BLaER1 treated with 17β-estradiol and CSF1 and Interleukin-3, amounts not matched to agents 10 nM and 100 nM (cell line): ENCODE data around the gene WDR88.

Experiments
- H3K27ac ChIP-seq, 11 experiments: shearing (Covaris generic); formaldehyde crosslinking; 2 replicates each; pipeline ENCODE4 v1.8.1; 2022
- H3K27me3 ChIP-seq, 11 experiments: shearing (Covaris generic); formaldehyde crosslinking; 2 replicates each; pipeline ENCODE4 v1.8.1; 2022
- H3K36me3 ChIP-seq, 11 experiments: shearing (Covaris generic); formaldehyde crosslinking; 2 replicates each; pipeline ENCODE4 v1.8.1; 2022
- H3K4me1 ChIP-seq, 10 experiments: shearing (Covaris generic); formaldehyde crosslinking; 2 replicates each; pipeline ENCODE4 v1.8.1; 2022
- H3K4me2 ChIP-seq, 11 experiments: shearing (Covaris generic); formaldehyde crosslinking; 2 replicates each; pipeline ENCODE4 v1.8.1; 2022
- H3K4me3 ChIP-seq, 10 experiments: shearing (Covaris generic); formaldehyde crosslinking; 2 replicates each; pipeline ENCODE4 v1.8.1; 2022
- H3K9ac ChIP-seq, 11 experiments: shearing (Covaris generic); formaldehyde crosslinking; 2 replicates each; pipeline ENCODE4 v1.8.1; 2022
- H3K9me3 ChIP-seq, 11 experiments: shearing (Covaris generic); formaldehyde crosslinking; replicated peaks in 1 of 11; 2 replicates each; pipeline ENCODE4 v1.8.1; 2022
- H4K20me1 ChIP-seq, 11 experiments: shearing (Covaris generic); formaldehyde crosslinking; 2 replicates each; pipeline ENCODE4 v1.8.1; 2022
- Cebpa-rat ChIP-seq, 11 experiments: shearing (Covaris generic); IDR thresholded peaks; 2 replicates each; pipeline ENCODE4 v1.8.1; 2022

WDR88 gene

GRCh38 chr19:33211794-33212435 lies 80.0 kb downstream of the WDR88 start:
- Histone ChIP-seq H3K9me3 (no peaks in the 10 kb centered on the region), H3K27ac (peak overlapping the region in 1 of 11 experiments; percentile 25; a peak in 1 of 22 replicates), H3K4me1 (peaks cover 26 to 46% (median 31%) of the 10 kb centered on the region in 10 experiments), H3K9ac (no peak overlapping the region), H3K27me3 (no peaks in the 10 kb centered on the region), H4K20me1 (peaks cover 0 to 12% (median 0%) of the 10 kb centered on the region in 11 experiments; a peak in 4 of 22 replicates), H3K36me3 (peaks cover 5 to 31% (median 12%) of the 10 kb centered on the region in 11 experiments; a peak in 21 of 22 replicates), H3K4me3 (no peak overlapping the region), H3K4me2 (no peak overlapping the region)
- no peak for TF ChIP-seq Cebpa-rat (IDR thresholded peaks at IDR 0.05)

- H3K36me3 ChIP-seq = peaks cover 0 to 25% (median 6%) of the 10 kb centered on the region in 11 experiments; a peak in 9 of 22 replicates
- TF ChIP-seq Cebpa-rat (IDR thresholded peaks at IDR 0.05) = no peak
Observed at GRCh38 chr19:33212436-33213172, 80.7 kb downstream of the WDR88 start.

GRCh38 chr19:33214596-33214995 lies 82.7 kb downstream of the WDR88 start:
- H3K4me1 ChIP-seq = peaks cover 0 to 25% (median 6%) of the 10 kb centered on the region in 10 experiments; a peak in 14 of 20 replicates
- no peak overlapping the region for H3K4me3 ChIP-seq
- H3K27ac ChIP-seq = no peak overlapping the region
- H3K4me2 ChIP-seq = no peak overlapping the region
- H3K9ac ChIP-seq = no peak overlapping the region
- no peaks in the 10 kb centered on the region for H4K20me1 ChIP-seq
- H3K9me3 ChIP-seq = no peaks in the 10 kb centered on the region
- H3K36me3 ChIP-seq = peaks cover 0 to 11% (median 0%) of the 10 kb centered on the region in 11 experiments; a peak in 7 of 22 replicates
- no peak for TF ChIP-seq Cebpa-rat (IDR thresholded peaks at IDR 0.05)
- H3K27me3 ChIP-seq = no peaks in the 10 kb centered on the region

More at GRCh38 chr19:33212436-33213172, 80.7 kb downstream of the WDR88 start:
- H3K4me1 ChIP-seq = peaks cover 19 to 39% (median 24%) of the 10 kb centered on the region in 10 experiments
- H3K27me3 ChIP-seq = no peaks in the 10 kb centered on the region
- H3K9me3 ChIP-seq = no peaks in the 10 kb centered on the region
- no peak overlapping the region for H3K27ac ChIP-seq
- peaks cover 0 to 6% (median 0%) of the 10 kb centered on the region in 11 experiments; a peak in 2 of 22 replicates for H4K20me1 ChIP-seq
- no peak overlapping the region for H3K4me2 ChIP-seq
- H3K9ac ChIP-seq = no peak overlapping the region
- H3K4me3 ChIP-seq = no peak overlapping the region

- TF ChIP-seq Cebpa-rat (IDR thresholded peaks at IDR 0.05) = no peak
- H3K9me3 ChIP-seq = no peaks in the 10 kb centered on the region
- no peaks in the 10 kb centered on the region for H4K20me1 ChIP-seq
- no peak overlapping the region for H3K4me3 ChIP-seq
- H3K36me3 ChIP-seq = peaks cover 0 to under 1% (median 0%) of the 10 kb centered on the region in 11 experiments; a peak in 1 of 22 replicates
- H3K27ac ChIP-seq = no peak overlapping the region
- H3K4me2 ChIP-seq = no peak overlapping the region
- peaks cover 0 to 21% (median 4%) of the 10 kb centered on the region in 10 experiments; a peak in 10 of 20 replicates for H3K4me1 ChIP-seq
- H3K9ac ChIP-seq = no peak overlapping the region
- H3K27me3 ChIP-seq = no peaks in the 10 kb centered on the region
Observed at GRCh38 chr19:33215438-33216197, 83.7 kb downstream of the WDR88 start.

- Histone ChIP-seq H3K4me2 (no peak overlapping the region), H3K36me3 (no peaks in the 10 kb centered on the region), H4K20me1 (no peaks in the 10 kb centered on the region), H3K27me3 (no peaks in the 10 kb centered on the region), H3K9ac (no peak overlapping the region), H3K4me1 (peaks cover 0 to 18% (median 4%) of the 10 kb centered on the region in 10 experiments; a peak in 10 of 20 replicates), H3K4me3 (no peak overlapping the region), H3K27ac (no peak overlapping the region), H3K9me3 (no peaks in the 10 kb centered on the region)
- no peak for TF ChIP-seq Cebpa-rat (IDR thresholded peaks at IDR 0.05)
Observed at GRCh38 chr19:33216198-33216830, 84.4 kb downstream of the WDR88 start.

GRCh38 chr19:33217881-33218280 lies 86.0 kb downstream of the WDR88 start:
- Histone ChIP-seq H3K9me3 (no peaks in the 10 kb centered on the region), H3K4me3 (no peak overlapping the region), H3K36me3 (no peaks in the 10 kb centered on the region), H4K20me1 (no peaks in the 10 kb centered on the region), H3K4me2 (peak overlapping the region in 3 of 11 experiments; percentile 8 to 16 (median 14); a peak in 3 of 22 replicates), H3K4me1 (peaks cover 0 to 14% (median 2%) of the 10 kb centered on the region in 10 experiments; a peak in 5 of 20 replicates), H3K27ac (0 out of 22 replicates have a peak overlapping the region, but pooled peaks of 1 of the 11 experiments have one; percentile 31), H3K27me3 (no peaks in the 10 kb centered on the region), H3K9ac (no peak overlapping the region)
- no peak for TF ChIP-seq Cebpa-rat (IDR thresholded peaks at IDR 0.05)

GRCh38 chr19:33219261-33219815 lies 87.4 kb downstream of the WDR88 start:
- Histone ChIP-seq H3K9ac (no peak overlapping the region), H3K9me3 (no peaks in the 10 kb centered on the region), H3K36me3 (no peaks in the 10 kb centered on the region), H4K20me1 (no peaks in the 10 kb centered on the region), H3K27me3 (no peaks in the 10 kb centered on the region), H3K4me3 (no peak overlapping the region), H3K27ac (no peak overlapping the region), H3K4me1 (peaks cover 0 to 14% (median 2%) of the 10 kb centered on the region in 10 experiments; a peak in 5 of 20 replicates), H3K4me2 (no peak overlapping the region)
- no peak for TF ChIP-seq Cebpa-rat (IDR thresholded peaks at IDR 0.05)

- Histone ChIP-seq H3K27me3 (no peaks in the 10 kb centered on the region), H3K4me3 (no peak overlapping the region), H3K9me3 (no peaks in the 10 kb centered on the region), H4K20me1 (no peaks in the 10 kb centered on the region), H3K36me3 (no peaks in the 10 kb centered on the region), H3K4me1 (peaks cover 0 to 14% (median 2%) of the 10 kb centered on the region in 10 experiments; a peak in 5 of 20 replicates), H3K27ac (no peak overlapping the region), H3K9ac (no peak overlapping the region), H3K4me2 (peak overlapping the region in 1 of 11 experiments; percentile 13; a peak in 1 of 22 replicates)
- TF ChIP-seq Cebpa-rat (IDR thresholded peaks at IDR 0.05) = no peak
Observed at GRCh38 chr19:33220115-33220514, 88.2 kb downstream of the WDR88 start.
